Vagina (tissue), 2 donors: ENCODE results near the gene PLEKHA6. TPM values are rescaled to one million over a fixed set of nuclear protein-coding genes. Genes with fewer than 3 reads are reported as not detected.

Experiments
- DNase-seq, 2 donors: peaks; one replicate each; pipeline ENCODE4 v3.0.0-alpha.2; 2017; ENCODE audit errors: extremely low spot score in 2 of 2
- H3K27ac ChIP-seq: fragments of 200-600 bp; sonication (generic); one replicate; pipeline ENCODE4 v1.5.1; 2019
- H3K27me3 ChIP-seq: fragments of 200-600 bp; sonication (generic); one replicate; pipeline ENCODE4 v1.5.1; 2019
- H3K36me3 ChIP-seq, 2 donors: fragments of 200-600 bp; sonication (generic); one replicate each; pipeline ENCODE4 v1.5.1; 2017 to 2019
- H3K4me1 ChIP-seq: fragments of 200-600 bp; sonication (generic); one replicate; pipeline ENCODE4 v1.5.1; 2019
- H3K4me3 ChIP-seq, 2 donors: fragments of 200-600 bp; sonication (generic); 1 replicate in 1 of 2; 2 replicates in 1 of 2; pipeline ENCODE4 v1.5.1; 2016 to 2019
- H3K9me3 ChIP-seq: fragments of 200-600 bp; sonication (generic); one replicate; pipeline ENCODE4 v1.5.1; 2019
- CTCF ChIP-seq, 3 experiments: fragments of 450-650 bp in 2 of 3; fragments of 200-600 bp in 1 of 3; sonication (generic) in 1 of 3; IDR thresholded peaks; one replicate each; pipeline ENCODE4 v1.5.1; 2017 to 2019; ENCODE audit warnings: antibody characterized with exemption in 3 of 3, mild to moderate bottlenecking in 2 of 3, moderate library complexity in 2 of 3
- POLR2A ChIP-seq, 2 donors: fragments of 450-650 bp; IDR thresholded peaks; one replicate each; pipeline ENCODE4 v1.6.1; 2017; ENCODE audit warnings: antibody characterized with exemption in 2 of 2, mild to moderate bottlenecking in 2 of 2, moderate library complexity in 2 of 2
- POLR2AphosphoS5 ChIP-seq, 2 donors: sonication (generic); formaldehyde crosslinking; IDR thresholded peaks; one replicate each; pipeline ENCODE4 v1.9.0; 2017; ENCODE audit warnings: antibody characterized with exemption in 2 of 2, mild to moderate bottlenecking in 2 of 2, low read depth in 1 of 2; ENCODE audit not compliant: insufficient read depth in 1 of 2
- intact Hi-C: fragments of 100-400 bp; cut with DNase I; formaldehyde crosslinking; loops from one replicate; pipeline ENCODE4 v1.15.1; 2023
- total RNA-seq: library from RNA; depleted of rRNA; stranded (reverse); fragments of >200 nt; gene quantifications from one replicate; pipeline ENCODE4 v1.2.3, GENCODE V29; 2016

Gene PLEKHA6
- total RNA-seq, 1 donor from 2014 or later = 15.0 TPM

GRCh38 chr1:204368996-204369726 lies 9.4 kb upstream of the PLEKHA6 start:
- DNase-seq = no peak
- peaks cover 1% of the 10 kb centered on the region for H3K4me1 ChIP-seq
- no peak overlapping the region for H3K4me3 ChIP-seq
- intact Hi-C loops = no loop called here
- H3K36me3 ChIP-seq = no peaks in the 10 kb centered on the region
- H3K9me3 ChIP-seq = no peaks in the 10 kb centered on the region
- H3K27ac ChIP-seq = no peak overlapping the region
- TF ChIP-seq POLR2AphosphoS5 (IDR thresholded peaks at IDR 0.05; ENCODE audit: insufficient read depth in 1 of 2, low read depth in 1 of 2) (no peak), CTCF (IDR thresholded peaks at IDR 0.05) (no peak), POLR2A (IDR thresholded peaks at IDR 0.05) (no peak)
- no peaks in the 10 kb centered on the region for H3K27me3 ChIP-seq

GRCh38 chr1:204367956-204368355 lies 8.2 kb upstream of the PLEKHA6 start:
- no peaks in the 10 kb centered on the region for H3K36me3 ChIP-seq
- intact Hi-C loops = no loop called here
- DNase-seq = no peak
- no peak overlapping the region for H3K4me3 ChIP-seq
- H3K4me1 ChIP-seq = peaks cover 12% of the 10 kb centered on the region
- no peak overlapping the region for H3K27ac ChIP-seq
- no peaks in the 10 kb centered on the region for H3K27me3 ChIP-seq
- TF ChIP-seq POLR2A (IDR thresholded peaks at IDR 0.05) = no peak
- no peak for TF ChIP-seq POLR2AphosphoS5 (IDR thresholded peaks at IDR 0.05; ENCODE audit: insufficient read depth in 1 of 2, low read depth in 1 of 2)
- TF ChIP-seq CTCF (IDR thresholded peaks at IDR 0.05) = no peak
- H3K9me3 ChIP-seq = no peaks in the 10 kb centered on the region

GRCh38 chr1:204367193-204367858 lies 7.6 kb upstream of the PLEKHA6 start:
- Histone ChIP-seq H3K4me3 (no peak overlapping the region), H3K9me3 (no peaks in the 10 kb centered on the region), H3K4me1 (peaks cover 13% of the 10 kb centered on the region), H3K27me3 (no peaks in the 10 kb centered on the region), H3K36me3 (no peaks in the 10 kb centered on the region), H3K27ac (no peak overlapping the region)
- no peak for TF ChIP-seq POLR2AphosphoS5 (IDR thresholded peaks at IDR 0.05; ENCODE audit: insufficient read depth in 1 of 2, low read depth in 1 of 2)
- no peak for TF ChIP-seq POLR2A (IDR thresholded peaks at IDR 0.05)
- TF ChIP-seq CTCF (IDR thresholded peaks at IDR 0.05) = no peak
- intact Hi-C loops = no loop called here
- DNase-seq = no peak

GRCh38 chr1:204366759-204367158 lies 7.0 kb upstream of the PLEKHA6 start:
- no peak overlapping the region for H3K27ac ChIP-seq
- no peaks in the 10 kb centered on the region for H3K27me3 ChIP-seq
- TF ChIP-seq POLR2AphosphoS5 (IDR thresholded peaks at IDR 0.05; ENCODE audit: insufficient read depth in 1 of 2, low read depth in 1 of 2) (no peak), CTCF (IDR thresholded peaks at IDR 0.05) (no peak), POLR2A (IDR thresholded peaks at IDR 0.05) (no peak)
- H3K4me3 ChIP-seq = no peak overlapping the region
- no peak for DNase-seq
- intact Hi-C loops = no loop called here
- peaks cover 13% of the 10 kb centered on the region for H3K4me1 ChIP-seq
- H3K9me3 ChIP-seq = no peaks in the 10 kb centered on the region
- no peaks in the 10 kb centered on the region for H3K36me3 ChIP-seq
